DMS153 treated with DMSO at 0.1 percent for 48 hours (cell line): Measurements from ENCODE around the gene COPE.

Experiments
- DNase-seq: peaks from one replicate; lab custom pipeline; 2025; ENCODE audit not compliant: unreplicated experiment; lab: John Stamatoyannopoulos, UW

COPE gene

DNA sequence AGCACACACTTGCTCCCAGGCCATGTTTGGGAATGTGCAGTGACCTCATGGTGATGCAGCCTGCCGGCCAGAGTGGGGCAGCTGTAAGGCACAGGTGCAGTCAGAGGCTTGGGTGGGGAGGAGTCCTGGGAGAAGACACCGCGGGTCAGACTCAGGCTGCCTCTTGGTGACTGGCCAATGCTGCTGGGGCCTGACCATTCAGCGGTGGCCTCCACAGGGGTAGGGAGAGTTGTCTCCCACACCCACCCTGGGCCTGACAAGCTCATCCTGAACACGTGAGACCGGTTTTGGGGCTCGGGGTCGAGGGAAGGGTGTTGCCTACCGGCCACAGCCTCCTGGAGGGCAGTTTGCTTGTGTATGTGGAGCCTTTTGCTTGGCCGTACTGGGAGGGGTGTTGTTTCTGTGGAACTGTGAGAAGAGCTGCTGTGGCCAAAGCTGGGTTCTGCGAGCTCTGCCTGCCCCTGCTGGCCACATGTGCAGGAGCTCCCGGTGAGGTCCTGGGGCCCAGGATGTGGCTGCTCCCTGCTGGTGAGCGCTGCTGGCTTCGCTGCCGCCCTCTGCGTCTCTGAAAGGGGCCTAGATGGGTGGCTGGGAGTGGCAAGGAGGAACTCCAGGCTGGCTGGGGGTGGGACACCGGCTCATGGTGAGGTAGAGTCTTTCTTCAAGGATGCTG, 65.3 kb downstream of the COPE start:
- DNase-seq: no peak

DNA sequence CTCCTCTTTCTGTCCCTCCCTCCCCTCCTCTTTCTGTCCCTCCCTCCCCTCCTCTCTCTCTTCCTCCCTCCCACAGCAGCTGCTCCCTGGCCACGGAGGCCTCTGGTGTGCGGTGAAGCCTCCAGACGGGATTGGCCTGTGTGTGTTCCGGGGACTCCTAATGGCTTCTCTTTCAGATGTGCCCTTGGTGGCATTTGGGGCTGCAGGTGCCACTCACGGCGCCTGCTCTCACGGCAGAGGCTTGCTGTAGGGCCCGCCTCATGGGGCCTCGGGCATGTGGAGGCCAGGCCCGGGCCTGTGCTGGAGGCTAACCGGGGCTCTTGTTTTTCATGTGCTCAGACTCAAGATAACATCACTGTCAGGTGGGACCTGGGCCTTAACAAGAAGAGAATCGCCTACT, 66.5 kb downstream of the COPE start:
- no peak for DNase-seq

DNA sequence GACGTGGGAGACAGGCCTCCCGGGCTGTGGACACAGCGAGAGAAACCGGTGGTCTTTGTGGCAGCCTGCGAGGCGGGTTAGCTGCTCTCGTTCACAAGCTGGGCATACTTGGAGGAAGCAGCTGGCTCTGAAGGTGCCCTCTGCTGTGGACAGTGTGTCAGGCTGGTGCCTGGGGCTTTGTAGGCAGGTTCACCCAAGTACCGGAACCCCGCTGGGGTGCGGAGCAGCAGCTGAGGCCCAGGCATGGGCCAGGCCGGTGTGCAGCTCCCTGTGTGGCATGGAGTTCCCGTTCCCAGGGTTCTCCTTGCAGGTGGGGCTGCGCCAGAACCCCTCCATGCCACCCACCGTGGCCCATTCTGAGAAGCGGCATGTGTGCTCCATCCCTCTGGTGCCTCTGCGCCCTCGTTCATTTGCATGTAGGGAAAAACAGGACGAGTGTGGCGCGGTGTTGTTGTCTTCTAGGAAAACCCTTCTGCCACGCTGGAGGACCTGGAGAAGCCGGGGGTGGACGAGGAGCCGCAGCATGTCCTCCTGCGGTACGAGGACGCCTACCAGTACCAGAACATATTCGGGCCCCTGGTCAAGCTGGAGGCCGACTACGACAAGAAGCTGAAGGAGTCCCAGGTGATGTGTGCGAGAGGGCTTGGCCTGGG, 67.4 kb downstream of the COPE start:
- no peak for DNase-seq

DNA sequence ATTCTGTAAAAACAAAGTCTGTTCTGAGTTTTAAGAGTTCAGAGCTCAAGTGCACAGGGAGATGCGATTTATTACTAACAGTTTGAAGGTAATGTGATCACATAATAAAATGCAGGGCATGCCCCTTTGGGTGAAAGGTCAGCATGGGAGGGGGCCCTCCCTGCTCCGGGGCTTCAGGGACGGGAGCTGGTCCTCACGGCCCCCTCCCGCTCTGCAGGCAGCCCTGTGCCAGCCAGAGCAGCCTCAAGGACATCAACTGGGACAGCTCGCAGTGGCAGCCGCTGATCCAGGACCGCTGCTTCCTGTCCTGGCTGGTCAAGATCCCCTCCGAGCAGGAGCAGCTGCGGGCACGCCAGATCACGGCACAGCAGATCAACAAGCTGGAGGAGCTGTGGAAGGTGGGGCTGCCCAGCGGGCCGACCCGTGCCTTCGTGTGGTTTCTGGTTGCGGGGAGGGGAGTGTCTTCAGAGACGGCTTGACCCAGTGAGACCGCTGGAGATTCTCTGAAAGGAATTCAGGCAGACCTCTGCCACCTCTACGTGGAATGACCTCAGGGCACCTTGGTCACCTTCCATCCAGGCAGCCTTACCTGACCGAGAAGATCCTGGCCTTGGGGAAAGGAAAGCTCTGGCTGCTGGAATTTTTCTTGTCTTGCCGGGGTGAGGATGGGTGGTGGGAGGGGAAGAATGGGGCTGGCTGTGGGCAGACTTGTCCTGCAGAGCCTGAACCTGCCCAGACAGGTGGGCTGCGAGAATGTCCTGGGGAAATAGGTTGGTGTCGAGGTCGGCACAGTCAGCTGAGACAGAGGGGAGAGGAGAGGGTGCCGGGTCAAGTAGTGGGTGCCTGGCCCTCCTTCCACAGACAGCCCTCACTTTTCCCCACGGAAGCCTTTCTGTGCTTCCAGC, 68.5 kb downstream of the COPE start:
- DNase-seq: no peak

DNA sequence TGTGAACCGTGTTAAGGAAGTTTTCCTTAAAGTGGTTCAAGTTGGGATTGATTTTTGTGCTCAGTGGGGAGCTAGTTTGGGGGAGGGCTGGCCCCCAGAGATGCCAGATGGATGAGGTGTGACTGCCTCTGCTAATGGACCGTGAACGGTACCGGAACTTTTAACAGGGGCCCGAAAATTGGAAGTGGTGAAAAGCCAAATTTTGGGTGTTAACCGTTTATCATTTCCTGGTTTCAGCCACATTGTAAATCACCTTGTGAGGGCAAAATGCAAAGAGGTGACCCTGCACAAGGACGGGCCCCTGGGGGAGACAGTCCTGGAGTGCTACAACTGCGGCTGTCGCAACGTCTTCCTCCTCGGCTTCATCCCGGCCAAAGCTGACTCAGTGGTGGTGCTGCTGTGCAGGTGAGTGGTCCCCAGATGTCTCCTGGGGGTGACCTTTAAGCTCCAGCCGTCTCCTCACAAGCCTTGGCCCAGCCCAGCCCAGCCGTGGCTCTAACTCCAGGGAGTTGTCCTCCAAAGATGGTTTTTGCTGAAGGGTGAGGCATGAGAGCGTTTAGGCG, 69.3 kb downstream of the COPE start:
- DNase-seq: no peak
